Gastroesophageal sphincter (tissue), 4 donors: Measurements from ENCODE around the gene TENM3. TPM values are rescaled to one million over a fixed set of nuclear protein-coding genes. Genes with fewer than 3 reads are reported as not detected.

Experiments
- ATAC-seq: fragments of 150-250 bp; one replicate; pipeline ENCODE4 v1.9.1; 2016; ENCODE audit warnings: mild to moderate bottlenecking, moderate library complexity
- H3K27ac ChIP-seq, 4 donors: fragments of 200-600 bp; sonication (generic) in 3 of 4; 1 replicate in 3 of 4; 2 replicates in 1 of 4; pipeline ENCODE4 v1.5.1; 2016 to 2019
- H3K27me3 ChIP-seq: fragments of 200-600 bp; sonication (generic); one replicate; pipeline ENCODE4 v1.5.1; 2019
- H3K36me3 ChIP-seq, 2 donors: fragments of 200-600 bp; sonication (generic); one replicate each; pipeline ENCODE4 v1.5.1; 2019; ENCODE audit warnings: control low read depth in 1 of 2
- H3K4me1 ChIP-seq, 3 donors: fragments of 200-600 bp; sonication (generic); 1 replicate in 2 of 3; 2 replicates in 1 of 3; pipeline ENCODE4 v1.5.1; 2016 to 2019; ENCODE audit warnings: control low read depth in 2 of 3
- H3K4me3 ChIP-seq, 2 donors: fragments of 200-600 bp; sonication (generic); one replicate each; pipeline ENCODE4 v1.5.1; 2019; ENCODE audit warnings: mild to moderate bottlenecking in 1 of 2, moderate library complexity in 1 of 2
- H3K9me3 ChIP-seq, 3 donors: fragments of 200-600 bp; sonication (generic); one replicate each; pipeline ENCODE4 v1.5.1; 2017 to 2019; ENCODE audit warnings: control low read depth in 2 of 3
- CTCF ChIP-seq, 4 experiments: fragments of 200-600 bp in 2 of 4; fragments of 450-650 bp in 2 of 4; sonication (generic) in 1 of 4; IDR thresholded peaks; one replicate each; pipeline ENCODE4 v1.5.1; 2017 to 2019; ENCODE audit warnings: antibody characterized with exemption in 4 of 4, mild to moderate bottlenecking in 2 of 4, moderate library complexity in 2 of 4
- EP300 ChIP-seq: sonication (generic); formaldehyde crosslinking; IDR thresholded peaks from one replicate; pipeline ENCODE4 v1.6.1; 2017; ENCODE audit warnings: antibody characterized with exemption, mild to moderate bottlenecking
- POLR2A ChIP-seq, 2 donors: fragments of 450-650 bp; IDR thresholded peaks; one replicate each; pipeline ENCODE4 v1.6.1; 2017; ENCODE audit warnings: antibody characterized with exemption in 2 of 2, mild to moderate bottlenecking in 2 of 2, moderate library complexity in 1 of 2
- POLR2AphosphoS5 ChIP-seq: sonication (generic); formaldehyde crosslinking; IDR thresholded peaks from one replicate; pipeline ENCODE4 v1.6.1; 2017; ENCODE audit warnings: antibody characterized with exemption
- WGBS, 2 donors: methylation state at CpG; one replicate each; pipeline ENCODE4 v1.1.5; 2018; ENCODE audit warnings: low coverage in 1 of 2; 5-methylcytosine and 5-hydroxymethylcytosine counted together
- total RNA-seq, 4 donors: library from RNA; depleted of rRNA; stranded (reverse); fragments of >200 nt; gene quantifications; one replicate each; pipeline ENCODE4 v1.1.0, GENCODE V29; 2016

Gene TENM3
- total RNA-seq, 4 donors from 2014 or later = 8.2 to 39.9 (median 15.8) TPM

- Histone ChIP-seq H3K4me1 (no peaks in the 10 kb centered on the region), H3K27me3 (no peaks in the 10 kb centered on the region), H3K36me3 (no peaks in the 10 kb centered on the region), H3K4me3 (no peak overlapping the region), H3K9me3 (peaks cover 0 to 10% (median 0%) of the 10 kb centered on the region in 3 donors), H3K27ac (no peak overlapping the region)
- 90 to 93% methylated on average over 3 of the region's 3 CpGs for WGBS, 2 donors
- TF ChIP-seq POLR2A (IDR thresholded peaks at IDR 0.05) = no peak
- TF ChIP-seq CTCF (IDR thresholded peaks at IDR 0.05) = no peak
- TF ChIP-seq POLR2AphosphoS5 = no peak
- TF ChIP-seq EP300 = no peak
- ATAC-seq = no peak
Measured at GRCh38 chr4:182411391-182411790, 168.2 kb downstream of the TENM3 start.

- WGBS, 2 donors = 75 to 100% methylated on average over 1 of the region's 1 CpG
- H3K27ac ChIP-seq = no peak overlapping the region
Measured at GRCh38 chr4:182413550-182413949, 170.3 kb downstream of the TENM3 start.

GRCh38 chr4:182415116-182415515, 171.9 kb downstream of the TENM3 start:
- no peaks in the 10 kb centered on the region for H3K27me3 ChIP-seq
- H3K4me3 ChIP-seq = no peak overlapping the region
- no peaks in the 10 kb centered on the region for H3K4me1 ChIP-seq
- WGBS, 2 donors = 53 to 87% methylated on average over 2 of the region's 2 CpGs
- ATAC-seq = no peak
- TF ChIP-seq POLR2AphosphoS5 (no peak), EP300 (no peak), CTCF (IDR thresholded peaks at IDR 0.05) (no peak), POLR2A (IDR thresholded peaks at IDR 0.05) (no peak)
- H3K36me3 ChIP-seq = no peaks in the 10 kb centered on the region
- H3K27ac ChIP-seq = no peak overlapping the region
- peaks cover 0 to 10% (median 0%) of the 10 kb centered on the region in 3 donors for H3K9me3 ChIP-seq

More at GRCh38 chr4:182413550-182413949, 170.3 kb downstream of the TENM3 start:
- ATAC-seq = no peak
- Histone ChIP-seq H3K4me3 (no peak overlapping the region), H3K4me1 (no peaks in the 10 kb centered on the region), H3K27me3 (no peaks in the 10 kb centered on the region), H3K9me3 (peaks cover 0 to 10% (median 0%) of the 10 kb centered on the region in 3 donors), H3K36me3 (no peaks in the 10 kb centered on the region)
- no peak for TF ChIP-seq EP300
- no peak for TF ChIP-seq CTCF (IDR thresholded peaks at IDR 0.05)
- TF ChIP-seq POLR2AphosphoS5 = no peak
- no peak for TF ChIP-seq POLR2A (IDR thresholded peaks at IDR 0.05)

- peaks cover 0 to 10% (median 0%) of the 10 kb centered on the region in 3 donors for H3K9me3 ChIP-seq
- no peak for ATAC-seq
- no peak overlapping the region for H3K27ac ChIP-seq
- no peaks in the 10 kb centered on the region for H3K36me3 ChIP-seq
- TF ChIP-seq CTCF (IDR thresholded peaks at IDR 0.05) = no peak
- TF ChIP-seq POLR2AphosphoS5 = no peak
- TF ChIP-seq EP300 = no peak
- no peak for TF ChIP-seq POLR2A (IDR thresholded peaks at IDR 0.05)
- H3K4me1 ChIP-seq = no peaks in the 10 kb centered on the region
- 96 to 100% methylated on average over 1 of the region's 1 CpG for WGBS, 2 donors
- no peak overlapping the region for H3K4me3 ChIP-seq
- H3K27me3 ChIP-seq = no peaks in the 10 kb centered on the region
Measured at GRCh38 chr4:182416067-182416466, 172.9 kb downstream of the TENM3 start.

GRCh38 chr4:182418054-182418734, 175.0 kb downstream of the TENM3 start:
- Histone ChIP-seq H3K27ac (no peak overlapping the region), H3K9me3 (peaks cover 0 to 7% (median 0%) of the 10 kb centered on the region in 3 donors), H3K36me3 (no peaks in the 10 kb centered on the region), H3K27me3 (no peaks in the 10 kb centered on the region), H3K4me1 (no peaks in the 10 kb centered on the region), H3K4me3 (no peak overlapping the region)
- ATAC-seq = no peak
- 30 to 46% methylated on average over 8 of the region's 9 CpGs for WGBS, 2 donors
- TF ChIP-seq POLR2AphosphoS5 = no peak
- no peak for TF ChIP-seq POLR2A (IDR thresholded peaks at IDR 0.05)
- TF ChIP-seq EP300 = no peak
- TF ChIP-seq CTCF (IDR thresholded peaks at IDR 0.05) = no peak
